GM19452 (cell line): ENCODE measurements around the gene TSPAN3.

Source experiments
- ATAC-seq: cut with Tn5 transposase; IDR thresholded peaks from one replicate; pipeline ENCODE4 v1.9.1; 2021; ENCODE audit not compliant: unreplicated experiment

TSPAN3 gene

GRCh38 chr15:77057072-77057471 lies 13.8 kb downstream of the TSPAN3 start:
- no peak for ATAC-seq

DNA sequence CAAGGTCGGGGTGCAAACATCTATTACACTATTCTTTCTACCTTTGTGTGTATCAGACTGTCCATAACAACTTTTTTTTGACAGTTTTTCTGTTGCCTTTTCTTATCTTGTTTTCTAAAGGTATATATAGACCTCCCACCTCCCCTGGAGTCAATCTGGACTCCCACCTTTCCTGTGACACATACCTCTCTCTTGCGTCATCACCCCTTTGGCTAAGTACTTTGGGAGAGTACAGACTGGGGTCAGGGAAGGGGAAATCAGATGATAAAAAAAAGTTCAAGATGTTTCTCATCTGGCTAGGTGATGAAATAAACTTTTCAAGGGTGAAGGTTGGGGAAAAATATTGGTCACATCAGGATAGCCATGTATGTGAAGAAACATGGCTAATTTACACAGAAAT lies 17.2 kb downstream of the TSPAN3 start:
- no peak for ATAC-seq

DNA sequence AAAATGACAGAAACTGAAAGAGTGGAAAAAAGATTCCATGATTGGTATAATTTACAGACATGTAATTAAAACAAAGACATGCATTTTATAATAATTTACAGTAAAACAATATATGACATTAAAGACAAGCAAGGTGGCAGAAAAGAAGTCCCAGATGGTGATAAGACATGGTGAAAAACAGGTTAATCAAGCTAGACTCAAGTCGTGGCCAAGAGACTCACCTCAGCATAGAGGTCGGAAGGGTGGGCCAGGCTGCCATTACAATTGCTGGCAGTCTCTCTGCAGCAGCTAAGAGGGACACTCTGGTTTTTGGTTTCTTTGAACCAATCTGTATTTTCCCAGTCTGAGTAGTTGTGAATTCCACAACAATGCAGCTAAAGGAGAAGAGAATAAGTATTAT lies 18.4 kb downstream of the TSPAN3 start:
- ATAC-seq: no peak

- ATAC-seq: no peak
Measured at GRCh38 chr15:77048135-77048876, 22.6 kb downstream of the TSPAN3 start.

- ATAC-seq: no peak
Measured at GRCh38 chr15:77046704-77047412, 24.1 kb downstream of the TSPAN3 start.

- ATAC-seq: no peak
Measured at GRCh38 chr15:77045985-77046384, 24.9 kb downstream of the TSPAN3 start.

- no peak for ATAC-seq
Measured at GRCh38 chr15:77044228-77045042, 26.5 kb downstream of the TSPAN3 start.

- ATAC-seq: no peak
Measured at GRCh38 chr15:77042955-77043920, 27.7 kb downstream of the TSPAN3 start.

- ATAC-seq: no peak
Measured at GRCh38 chr15:77042245-77042919, 28.5 kb downstream of the TSPAN3 start.

DNA sequence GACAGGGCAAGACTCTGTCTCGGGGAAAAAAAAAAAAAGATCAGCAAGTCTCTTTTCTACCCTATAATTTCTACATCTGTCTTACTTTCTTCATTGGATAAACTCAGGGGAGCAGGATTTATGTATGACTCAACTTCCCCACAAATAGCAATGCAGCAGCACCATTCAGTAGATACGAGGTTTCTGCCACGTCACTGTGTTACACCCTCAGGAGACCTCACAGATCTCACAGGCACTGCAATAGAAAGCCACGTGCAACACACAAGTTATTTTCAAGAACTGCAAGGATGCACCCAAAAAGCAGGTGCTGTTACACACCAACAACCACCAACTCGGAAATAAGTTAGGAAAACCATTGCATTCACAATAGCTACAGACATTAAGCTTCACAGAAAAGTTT lies 30.2 kb downstream of the TSPAN3 start:
- ATAC-seq: no peak

- no peak for ATAC-seq
Measured at GRCh38 chr15:77039848-77040247, 31.1 kb downstream of the TSPAN3 start.

GRCh38 chr15:77039217-77039533 lies 31.7 kb downstream of the TSPAN3 start:
- ATAC-seq: no peak

DNA sequence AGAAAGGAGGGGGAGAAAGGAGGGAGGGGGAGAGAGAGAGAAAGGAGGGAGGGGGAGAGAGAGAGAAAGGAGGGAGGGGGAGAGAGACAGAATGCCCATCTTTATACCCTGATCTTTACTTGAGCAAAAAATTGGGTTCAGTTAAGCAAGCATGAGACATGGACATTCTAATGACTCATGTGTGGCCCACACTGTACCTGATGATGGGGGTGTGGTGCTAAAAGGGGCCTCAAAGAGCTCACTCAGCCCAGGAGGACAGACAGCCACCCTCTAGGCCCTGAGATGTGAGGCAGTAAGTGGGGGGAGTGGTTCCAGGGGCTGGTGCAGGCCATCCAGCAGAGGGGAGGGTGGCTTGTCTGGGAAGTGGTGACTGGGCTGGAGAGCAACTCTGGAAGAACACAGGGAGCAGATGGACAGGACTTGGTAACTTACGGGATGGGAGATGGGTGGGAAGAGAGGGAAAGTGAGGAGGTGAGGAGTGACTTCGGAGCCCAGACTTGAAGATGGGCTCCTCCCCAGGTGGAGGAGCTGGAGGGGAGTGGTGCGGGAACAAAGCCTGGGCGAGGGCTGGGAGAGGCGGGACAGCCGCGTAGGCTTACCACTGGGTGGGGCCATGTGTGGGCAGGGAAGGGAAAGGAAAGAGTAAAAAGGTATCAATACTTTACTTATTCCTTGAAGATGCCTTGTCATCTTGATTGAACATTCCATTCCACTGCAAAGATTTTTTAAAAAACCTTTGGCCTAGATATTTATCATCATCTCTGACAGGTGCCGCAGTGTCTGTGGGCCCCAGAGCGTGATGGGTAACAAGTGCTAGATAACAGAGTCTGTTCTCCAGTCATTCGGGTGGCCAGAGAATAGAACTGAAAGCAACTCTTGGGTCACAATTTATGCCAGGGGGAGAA lies 32.3 kb downstream of the TSPAN3 start:
- ATAC-seq: no peak

GRCh38 chr15:77037388-77038209 lies 33.3 kb downstream of the TSPAN3 start:
- no peak for ATAC-seq

GRCh38 chr15:77036537-77037387 lies 34.1 kb downstream of the TSPAN3 start:
- no peak for ATAC-seq

- no peak for ATAC-seq
Measured at GRCh38 chr15:77035999-77036471, 34.9 kb downstream of the TSPAN3 start.

DNA sequence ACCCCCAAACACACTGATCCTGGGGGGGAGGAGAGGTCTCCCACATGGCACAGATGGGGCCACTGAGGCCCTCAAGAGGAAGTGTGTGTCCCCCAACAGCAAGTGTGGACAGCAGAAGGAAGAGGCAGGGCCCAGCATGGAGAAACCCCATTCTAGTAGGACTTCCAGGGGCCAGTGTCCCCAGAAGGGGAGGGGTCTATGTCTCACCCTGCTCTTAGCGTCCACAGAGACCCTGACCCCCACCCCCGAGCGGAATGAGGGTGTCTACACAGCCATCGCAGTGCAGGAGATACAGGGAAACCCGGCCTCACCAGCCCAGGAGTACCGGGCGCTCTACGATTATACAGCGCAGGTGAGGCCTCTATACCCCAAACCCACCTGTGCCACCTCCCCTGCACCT lies 35.3 kb downstream of the TSPAN3 start:
- no peak for ATAC-seq
